ENCODE results near the gene CFAP119.

DNA sequence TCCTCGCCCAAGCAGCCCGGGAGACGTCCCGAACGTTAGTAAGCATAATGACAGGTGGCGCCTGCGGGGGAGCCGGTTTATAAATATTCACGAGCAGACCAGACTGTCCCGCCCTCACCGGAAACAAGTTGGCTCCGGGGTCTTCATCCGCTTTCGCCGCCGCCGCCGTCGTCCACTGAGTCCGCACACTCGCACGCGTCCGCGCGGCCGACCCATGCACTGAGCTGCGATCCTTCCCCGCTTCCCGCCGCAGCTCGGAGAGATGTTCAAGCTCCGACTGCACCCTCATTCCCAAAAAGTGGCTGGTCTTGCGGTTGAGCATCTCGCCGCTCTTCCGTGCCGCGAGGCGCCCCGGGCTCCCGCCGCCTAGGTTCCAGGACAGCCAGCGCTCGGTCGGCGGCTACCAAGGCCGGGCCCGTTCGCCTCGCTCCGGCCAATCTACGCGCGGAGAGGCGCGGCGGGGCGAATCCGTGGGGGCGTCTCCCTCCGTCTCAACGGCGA, 385 bp downstream of the CFAP119 start:
- TF ChIP-seq CHD2 (IDR thresholded peaks at IDR 0.05; ENCODE audit: low read length), result no peak
- TF ChIP-seq, protein P1, sequence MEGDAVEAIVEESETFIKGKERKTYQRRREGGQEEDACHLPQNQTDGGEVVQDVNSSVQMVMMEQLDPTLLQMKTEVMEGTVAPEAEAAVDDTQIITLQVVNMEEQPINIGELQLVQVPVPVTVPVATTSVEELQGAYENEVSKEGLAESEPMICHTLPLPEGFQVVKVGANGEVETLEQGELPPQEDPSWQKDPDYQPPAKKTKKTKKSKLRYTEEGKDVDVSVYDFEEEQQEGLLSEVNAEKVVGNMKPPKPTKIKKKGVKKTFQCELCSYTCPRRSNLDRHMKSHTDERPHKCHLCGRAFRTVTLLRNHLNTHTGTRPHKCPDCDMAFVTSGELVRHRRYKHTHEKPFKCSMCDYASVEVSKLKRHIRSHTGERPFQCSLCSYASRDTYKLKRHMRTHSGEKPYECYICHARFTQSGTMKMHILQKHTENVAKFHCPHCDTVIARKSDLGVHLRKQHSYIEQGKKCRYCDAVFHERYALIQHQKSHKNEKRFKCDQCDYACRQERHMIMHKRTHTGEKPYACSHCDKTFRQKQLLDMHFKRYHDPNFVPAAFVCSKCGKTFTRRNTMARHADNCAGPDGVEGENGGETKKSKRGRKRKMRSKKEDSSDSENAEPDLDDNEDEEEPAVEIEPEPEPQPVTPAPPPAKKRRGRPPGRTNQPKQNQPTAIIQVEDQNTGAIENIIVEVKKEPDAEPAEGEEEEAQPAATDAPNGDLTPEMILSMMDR (IDR thresholded peaks at IDR 0.05; ENCODE audit: control extremely low read depth in 1 of 3, insufficient read depth in 1 of 3, low read depth in 1 of 3, low read length in 3 of 3), result no peak

Data from H1 (cell line).